K562 (cell line): Measurements from ENCODE around the gene SUFU.

Experiments used
- BACH1 ChIP-seq: fragments of 200-800 bp; sonication (Bioruptor generic); IDR thresholded peaks from 2 replicates; pipeline ENCODE4 v1.6.1; 2016; ENCODE audit warnings: missing genetic modification characterization, missing compliant biosample characterization
- CTCF ChIP-seq, 3 experiments: IDR thresholded peaks in 2 of 3; conservative IDR thresholded peaks in 1 of 3; 2 replicates each; pipeline ENCODE4 v1.5.1; 2011 to 2012; ENCODE audit warnings: low read length in 3 of 3, mild to moderate bottlenecking in 3 of 3, control low read depth in 2 of 3, improper control_type of control experiment in 1 of 3, inconsistent platforms in 1 of 3, low read depth in 1 of 3, mixed read lengths in 1 of 3, moderate library complexity in 1 of 3; ENCODE audit not compliant: insufficient read depth in 2 of 3
- CUX1 ChIP-seq: fragments of 200-800 bp; sonication (Bioruptor generic); IDR thresholded peaks from 2 replicates; pipeline ENCODE4 v1.6.1; 2016; ENCODE audit warnings: missing genetic modification characterization, missing compliant biosample characterization
- FOXA3 ChIP-seq, 2 experiments: fragments of 450-650 bp in 1 of 2; sonication (generic) in 1 of 2; formaldehyde crosslinking; IDR thresholded peaks in 1 of 2; conservative IDR thresholded peaks in 1 of 2; 2 replicates each; pipeline versions ENCODE4 v1.4.0 to v1.8.0; 2020 to 2022; ENCODE audit warnings: mild to moderate bottlenecking in 2 of 2, missing genetic modification reagents in 1 of 2
- NFYB ChIP-seq: IDR thresholded peaks from 2 replicates; pipeline ENCODE4 v1.6.1; 2011; ENCODE audit warnings: mild to moderate bottlenecking, moderate library complexity; ENCODE audit not compliant: insufficient read length; ENCODE audit errors: extremely low read depth
- POLR2A ChIP-seq: fragments of 450-650 bp; conservative IDR thresholded peaks from 2 replicates; pipeline ENCODE4 v1.6.1; 2016
- RB1 ChIP-seq: fragments of 450-650 bp; IDR thresholded peaks from 2 replicates; pipeline ENCODE4 v1.6.1; 2017; ENCODE audit warnings: low read depth, mild to moderate bottlenecking
- SIN3A ChIP-seq, 2 experiments: fragments of 150-350 bp in 1 of 2; IDR thresholded peaks; 2 replicates each; pipeline ENCODE4 v1.6.1; 2011 to 2016; ENCODE audit warnings: borderline replicate concordance in 2 of 2, low read depth in 2 of 2, low read length in 2 of 2, mild to moderate bottlenecking in 2 of 2, moderate library complexity in 2 of 2; ENCODE audit not compliant: control insufficient read depth in 1 of 2
- ZNF3 ChIP-seq: fragments of 250-450 bp; sonication (Bioruptor Pico); IDR thresholded peaks from 2 replicates; pipeline ENCODE4 v1.5.0; 2021; ENCODE audit warnings: mild to moderate bottlenecking, moderate library complexity
- ZNF311 ChIP-seq: fragments of 250-450 bp; sonication (Bioruptor Pico); IDR thresholded peaks from 2 replicates; pipeline ENCODE4 v1.4.0; 2020; ENCODE audit warnings: mild to moderate bottlenecking, moderate library complexity

- TF ChIP-seq CTCF (IDR thresholded peaks at IDR 0.05 in 2 of 3, conservative IDR thresholded peaks at IDR 0.05 in 1 of 3; ENCODE audit: insufficient read depth in 2 of 3, low read depth in 1 of 3, low read length in 3 of 3) = no peak
- no peak for TF ChIP-seq ZNF3 (CRISPR knock-in tag)
- no peak for TF ChIP-seq NFYB
- no peak for TF ChIP-seq CUX1 (CRISPR knock-in tag)
- TF ChIP-seq SIN3A (IDR thresholded peaks at IDR 0.05; ENCODE audit: borderline replicate concordance in 2 of 2, control insufficient read depth in 1 of 2, low read depth in 2 of 2, low read length in 2 of 2) = no peak
- TF ChIP-seq ZNF311 (CRISPR knock-in tag) = no peak
- TF ChIP-seq RB1 = no peak
- no peak for TF ChIP-seq FOXA3 (CRISPR knock-in tag; conservative IDR thresholded peaks at IDR 0.05 in 1 of 2, IDR thresholded peaks at IDR 0.05 in 1 of 2)
- no peak for TF ChIP-seq BACH1 (tag)
- no peak for TF ChIP-seq POLR2A
Measured at GRCh38 chr10:102519246-102519825, 15.6 kb downstream of the SUFU start.
